ENCODE results near the gene KCNRG.

DNA sequence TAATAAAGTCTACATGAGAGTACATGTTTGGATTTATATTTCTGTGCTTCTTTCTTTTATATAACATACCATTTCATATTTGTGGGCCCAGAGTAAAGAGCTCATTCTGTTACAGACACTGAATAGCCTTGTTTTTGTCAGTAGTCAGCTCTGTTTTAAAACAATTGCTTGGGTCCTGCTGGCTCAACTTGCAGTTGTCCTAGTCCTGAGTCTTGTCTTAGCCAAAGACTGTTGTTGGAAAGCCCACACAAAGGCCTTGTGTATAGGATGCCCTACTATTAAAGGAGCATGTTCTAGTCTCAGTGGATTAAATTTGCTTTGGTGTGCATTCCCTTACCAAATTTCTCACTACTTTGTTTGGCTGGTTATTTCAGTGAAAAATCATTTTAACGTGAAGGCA lies 3.8 kb upstream of the KCNRG start:
- TF ChIP-seq SMARCB1 (IDR thresholded peaks at IDR 0.05; ENCODE audit: insufficient read length, low read depth), result no peak
- no peak for TF ChIP-seq RFX7 (CRISPR knock-in tag; IDR thresholded peaks at IDR 0.05)
- no peak for TF ChIP-seq SIRT6 (IDR thresholded peaks at IDR 0.05; ENCODE audit: low read depth, low read length)
- no peak for TF ChIP-seq SUPT5H (IDR thresholded peaks at IDR 0.05)
- TF ChIP-seq YY1 (IDR thresholded peaks at IDR 0.05; ENCODE audit: borderline replicate concordance in 1 of 3, control insufficient read depth in 1 of 3, extremely low read depth in 1 of 3, insufficient read depth in 3 of 3, insufficient read length in 1 of 3, insufficient replicate concordance in 2 of 3, low read depth in 1 of 3, low read length in 2 of 3), result no peak
- no peak for TF ChIP-seq TEAD4 (IDR thresholded peaks at IDR 0.05; ENCODE audit: low read length)
- no peak for TF ChIP-seq TEAD4 (CRISPR knock-in tag; IDR thresholded peaks at IDR 0.05; ENCODE audit: borderline replicate concordance)
- TF ChIP-seq, protein P1, sequence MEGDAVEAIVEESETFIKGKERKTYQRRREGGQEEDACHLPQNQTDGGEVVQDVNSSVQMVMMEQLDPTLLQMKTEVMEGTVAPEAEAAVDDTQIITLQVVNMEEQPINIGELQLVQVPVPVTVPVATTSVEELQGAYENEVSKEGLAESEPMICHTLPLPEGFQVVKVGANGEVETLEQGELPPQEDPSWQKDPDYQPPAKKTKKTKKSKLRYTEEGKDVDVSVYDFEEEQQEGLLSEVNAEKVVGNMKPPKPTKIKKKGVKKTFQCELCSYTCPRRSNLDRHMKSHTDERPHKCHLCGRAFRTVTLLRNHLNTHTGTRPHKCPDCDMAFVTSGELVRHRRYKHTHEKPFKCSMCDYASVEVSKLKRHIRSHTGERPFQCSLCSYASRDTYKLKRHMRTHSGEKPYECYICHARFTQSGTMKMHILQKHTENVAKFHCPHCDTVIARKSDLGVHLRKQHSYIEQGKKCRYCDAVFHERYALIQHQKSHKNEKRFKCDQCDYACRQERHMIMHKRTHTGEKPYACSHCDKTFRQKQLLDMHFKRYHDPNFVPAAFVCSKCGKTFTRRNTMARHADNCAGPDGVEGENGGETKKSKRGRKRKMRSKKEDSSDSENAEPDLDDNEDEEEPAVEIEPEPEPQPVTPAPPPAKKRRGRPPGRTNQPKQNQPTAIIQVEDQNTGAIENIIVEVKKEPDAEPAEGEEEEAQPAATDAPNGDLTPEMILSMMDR (IDR thresholded peaks at IDR 0.05 in 2 of 3, conservative IDR thresholded peaks at IDR 0.05 in 1 of 3; ENCODE audit: insufficient read depth in 2 of 3, low read depth in 1 of 3, low read length in 3 of 3), result no peak
- TF ChIP-seq CBX5 (IDR thresholded peaks at IDR 0.05; ENCODE audit: borderline replicate concordance, low read depth), result no peak
